DOHH2 (cell line): ENCODE measurements around the gene ABHD17B.

Source experiments
- EZH2phosphoT487 ChIP-seq: fragments of 200-600 bp; sonication (generic); IDR thresholded peaks from 2 replicates; pipeline ENCODE4 v1.6.1; 2017; ENCODE audit warnings: borderline replicate concordance, mild to moderate bottlenecking, antibody characterized with exemption, low read length, moderate library complexity, mixed read lengths
- TF ChIP-seq, protein P1 (sequence below): fragments of 200-600 bp; sonication (generic); IDR thresholded peaks from one replicate; pipeline ENCODE4 v1.5.1; 2014; ENCODE audit warnings: antibody characterized with exemption, mild to moderate bottlenecking, low read depth, low read length; ENCODE audit not compliant: poor library complexity, severe bottlenecking

DNA sequence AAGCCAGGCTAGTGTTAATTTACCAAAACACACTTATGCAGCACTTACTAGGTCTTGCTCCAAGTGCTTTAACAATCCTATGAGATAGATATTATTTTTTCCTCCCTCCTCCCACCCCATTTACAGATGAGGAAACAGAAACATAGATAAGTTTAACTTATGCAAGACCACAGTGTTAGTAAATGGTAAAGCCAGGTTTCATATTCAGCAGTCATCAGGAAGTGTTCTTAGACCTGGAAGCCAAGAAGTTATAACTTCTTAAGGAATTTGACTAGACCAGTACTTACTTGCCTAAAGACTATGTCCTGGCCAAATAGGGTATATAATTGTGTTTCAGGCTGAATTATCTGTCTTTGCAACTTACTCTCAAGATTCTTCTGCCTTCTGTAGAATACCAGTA, 15.9 kb downstream of the ABHD17B start:
- TF ChIP-seq EZH2phosphoT487 = no peak
- TF ChIP-seq, protein P1, sequence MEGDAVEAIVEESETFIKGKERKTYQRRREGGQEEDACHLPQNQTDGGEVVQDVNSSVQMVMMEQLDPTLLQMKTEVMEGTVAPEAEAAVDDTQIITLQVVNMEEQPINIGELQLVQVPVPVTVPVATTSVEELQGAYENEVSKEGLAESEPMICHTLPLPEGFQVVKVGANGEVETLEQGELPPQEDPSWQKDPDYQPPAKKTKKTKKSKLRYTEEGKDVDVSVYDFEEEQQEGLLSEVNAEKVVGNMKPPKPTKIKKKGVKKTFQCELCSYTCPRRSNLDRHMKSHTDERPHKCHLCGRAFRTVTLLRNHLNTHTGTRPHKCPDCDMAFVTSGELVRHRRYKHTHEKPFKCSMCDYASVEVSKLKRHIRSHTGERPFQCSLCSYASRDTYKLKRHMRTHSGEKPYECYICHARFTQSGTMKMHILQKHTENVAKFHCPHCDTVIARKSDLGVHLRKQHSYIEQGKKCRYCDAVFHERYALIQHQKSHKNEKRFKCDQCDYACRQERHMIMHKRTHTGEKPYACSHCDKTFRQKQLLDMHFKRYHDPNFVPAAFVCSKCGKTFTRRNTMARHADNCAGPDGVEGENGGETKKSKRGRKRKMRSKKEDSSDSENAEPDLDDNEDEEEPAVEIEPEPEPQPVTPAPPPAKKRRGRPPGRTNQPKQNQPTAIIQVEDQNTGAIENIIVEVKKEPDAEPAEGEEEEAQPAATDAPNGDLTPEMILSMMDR = no peak
